Fibroblast of the conjunctiva (primary cell): Measurements from ENCODE around the gene MAD1L1.

Experiments
- DNase-seq: peaks from one replicate; pipeline ENCODE4 v3.0.0-alpha.2; 2010; ENCODE audit warnings: low read depth

The MAD1L1 gene

DNA sequence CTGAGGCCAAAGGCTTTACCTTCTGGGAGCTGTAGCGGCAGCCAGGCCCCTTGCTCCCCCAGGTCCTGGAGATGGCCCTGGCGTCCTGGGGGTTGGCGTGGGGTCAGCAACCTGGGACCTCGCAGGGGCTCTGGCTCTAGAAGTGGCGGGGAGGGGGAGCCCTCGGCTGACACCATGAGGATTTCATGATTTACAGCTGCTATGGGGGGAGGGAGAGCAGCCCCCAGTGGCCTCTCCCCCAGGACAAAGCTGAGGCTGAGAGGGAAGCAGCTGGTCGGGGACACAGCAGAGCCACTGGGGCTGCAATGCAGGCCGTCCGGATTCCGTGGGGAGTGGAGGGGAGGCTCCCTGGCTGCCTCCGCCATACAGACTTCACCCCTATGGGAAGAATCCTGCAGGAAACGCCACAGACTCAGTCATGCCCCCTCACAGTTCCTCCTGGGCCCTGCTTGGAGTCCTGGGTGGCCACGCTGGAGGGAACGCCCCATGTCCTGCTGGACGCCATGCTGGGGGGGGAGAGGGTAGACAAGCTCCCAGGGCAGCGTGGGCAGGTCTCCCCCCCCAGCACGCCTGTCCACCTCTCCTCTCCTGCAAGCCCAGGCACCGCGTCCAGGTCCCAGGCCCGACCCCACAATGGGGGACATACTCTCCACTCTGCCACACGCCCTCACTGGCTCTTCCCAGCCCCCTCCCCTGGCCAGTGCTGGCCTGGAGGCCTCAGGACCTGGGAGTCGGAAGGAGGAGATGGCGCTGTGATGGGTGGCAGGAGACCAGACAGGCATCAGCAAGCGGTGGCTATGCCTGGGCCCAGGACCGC, 319.1 kb downstream of the MAD1L1 start:
- DNase-seq: no peak

DNA sequence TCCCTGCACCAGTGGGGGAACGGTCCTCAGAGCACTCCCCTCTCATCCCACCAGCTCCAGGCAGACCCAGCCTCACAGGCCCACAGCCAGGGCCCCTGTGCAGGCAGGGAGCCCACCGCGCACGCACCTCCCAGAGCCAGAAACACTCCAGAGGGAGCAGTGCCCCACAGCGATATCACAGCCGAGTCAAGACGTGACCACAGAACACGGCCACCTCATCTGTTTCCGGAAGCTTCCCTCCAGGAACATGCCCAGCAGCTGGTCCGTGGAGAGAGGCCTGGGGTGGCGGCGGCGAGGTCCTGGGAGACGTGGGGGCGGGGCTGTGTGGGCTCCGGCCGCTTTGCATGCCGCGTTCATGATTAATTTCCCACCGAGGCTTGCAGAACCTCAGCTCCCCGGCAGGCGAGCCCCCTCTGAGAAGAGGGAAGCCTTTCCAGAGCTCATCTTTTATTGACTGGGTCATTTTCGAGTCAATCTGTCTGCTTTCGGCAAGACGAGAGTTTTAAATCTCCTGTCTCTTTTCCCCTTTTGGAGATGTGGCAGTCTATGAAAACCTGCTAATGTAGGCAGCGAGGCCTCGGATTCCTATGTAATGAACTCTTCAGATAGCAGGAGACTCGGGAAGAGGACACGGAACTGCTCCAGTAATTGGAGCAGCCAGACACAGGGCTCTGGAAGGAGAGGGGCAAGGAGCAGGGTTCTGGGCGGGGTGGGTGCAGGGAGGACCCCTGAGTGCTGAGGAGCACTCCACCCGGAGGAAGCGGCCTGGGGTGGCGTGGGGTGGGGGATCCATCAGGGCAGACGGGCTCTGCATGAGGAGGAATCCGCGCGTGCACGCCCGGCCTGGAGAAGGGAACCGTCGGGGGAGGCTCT, 319.9 kb downstream of the MAD1L1 start:
- peak; percentile 18 for DNase-seq

DNA sequence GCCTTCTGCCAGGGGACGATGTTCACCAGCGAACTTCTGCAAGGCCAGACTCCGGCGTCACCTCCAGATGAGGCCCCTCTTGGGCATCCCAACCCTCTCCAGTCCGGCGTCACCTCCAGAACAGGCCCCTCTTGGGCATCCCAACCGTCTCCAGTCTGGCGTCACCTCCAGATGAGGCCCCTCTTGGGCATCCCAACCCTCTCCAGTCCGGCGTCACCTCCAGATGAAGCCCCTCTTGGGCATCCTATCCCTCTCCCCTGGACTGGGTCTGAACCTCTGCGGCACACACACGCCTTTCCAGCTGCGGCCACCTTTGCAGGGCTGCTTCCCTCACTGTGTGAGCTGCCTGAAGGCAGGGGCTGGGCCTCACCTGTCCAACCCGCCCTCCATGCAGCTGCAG, 321.2 kb downstream of the MAD1L1 start:
- no peak for DNase-seq

DNA sequence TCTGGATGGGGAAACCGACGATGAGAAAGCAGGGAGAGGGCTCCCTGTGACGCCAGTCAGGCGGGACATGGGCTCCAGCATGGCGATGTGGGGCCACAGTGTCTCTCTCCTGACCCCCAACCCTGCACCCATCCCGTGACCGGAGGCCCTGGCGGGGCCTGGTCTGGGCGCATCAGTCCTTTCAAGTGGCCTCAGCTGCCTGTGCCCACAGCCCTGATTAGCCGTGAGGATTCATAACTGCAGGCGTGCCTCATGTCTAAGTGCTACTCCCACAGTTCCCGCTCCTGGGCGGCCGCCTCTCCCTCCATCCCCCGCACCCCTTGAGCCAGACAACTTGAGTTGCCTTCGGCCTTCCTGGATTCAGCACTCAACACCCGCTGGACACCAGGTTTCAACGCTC, 321.9 kb downstream of the MAD1L1 start:
- no peak for DNase-seq

DNA sequence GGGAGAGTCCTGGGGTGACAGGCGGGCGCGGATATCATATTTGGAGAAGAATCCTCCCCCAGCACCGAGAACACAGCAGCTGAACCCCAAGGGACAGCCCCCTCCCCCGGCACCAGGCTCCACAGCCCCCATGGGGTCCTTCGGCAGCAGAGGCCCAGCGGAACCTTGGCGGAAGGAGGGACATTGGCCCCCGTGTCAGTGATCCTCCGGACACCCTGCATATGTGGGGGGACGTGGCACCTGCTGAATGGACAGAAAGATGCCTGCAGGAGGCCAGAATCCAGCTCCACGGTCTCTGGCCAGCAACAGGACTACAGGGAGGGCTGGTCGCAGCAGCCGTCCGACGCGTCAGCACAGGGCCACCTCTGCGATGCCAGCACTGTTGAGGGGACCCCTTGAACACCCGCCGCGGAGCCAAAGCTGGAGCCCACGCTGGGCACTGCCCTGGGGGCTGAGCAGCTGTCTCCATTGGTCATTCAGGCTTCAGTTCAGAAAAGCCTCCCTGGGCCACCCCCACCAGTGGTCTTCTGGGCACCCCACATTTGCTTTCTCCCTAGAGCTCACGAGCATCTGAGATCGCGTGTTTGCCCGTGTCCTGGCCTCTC, 322.6 kb downstream of the MAD1L1 start:
- no peak for DNase-seq

DNA sequence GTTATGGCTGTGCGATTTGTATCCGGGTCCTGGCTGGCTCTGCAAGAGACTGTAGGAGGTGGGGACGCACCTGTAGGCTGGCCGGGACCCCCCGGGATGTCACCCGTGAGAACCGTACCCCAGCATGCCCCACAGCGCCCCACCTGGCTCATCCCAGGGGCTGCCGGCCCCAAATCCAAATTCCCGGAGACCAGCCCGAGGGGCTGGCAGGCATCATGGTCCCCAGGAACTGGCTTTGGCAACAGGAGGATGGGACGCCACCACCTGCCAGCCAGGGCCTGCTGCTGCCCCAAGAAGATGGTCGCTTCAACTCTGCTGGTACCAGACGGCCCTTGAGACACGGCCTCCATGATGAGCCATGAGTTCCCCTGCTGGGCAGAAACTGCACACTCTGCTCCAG, 323.3 kb downstream of the MAD1L1 start:
- DNase-seq: no peak

DNA sequence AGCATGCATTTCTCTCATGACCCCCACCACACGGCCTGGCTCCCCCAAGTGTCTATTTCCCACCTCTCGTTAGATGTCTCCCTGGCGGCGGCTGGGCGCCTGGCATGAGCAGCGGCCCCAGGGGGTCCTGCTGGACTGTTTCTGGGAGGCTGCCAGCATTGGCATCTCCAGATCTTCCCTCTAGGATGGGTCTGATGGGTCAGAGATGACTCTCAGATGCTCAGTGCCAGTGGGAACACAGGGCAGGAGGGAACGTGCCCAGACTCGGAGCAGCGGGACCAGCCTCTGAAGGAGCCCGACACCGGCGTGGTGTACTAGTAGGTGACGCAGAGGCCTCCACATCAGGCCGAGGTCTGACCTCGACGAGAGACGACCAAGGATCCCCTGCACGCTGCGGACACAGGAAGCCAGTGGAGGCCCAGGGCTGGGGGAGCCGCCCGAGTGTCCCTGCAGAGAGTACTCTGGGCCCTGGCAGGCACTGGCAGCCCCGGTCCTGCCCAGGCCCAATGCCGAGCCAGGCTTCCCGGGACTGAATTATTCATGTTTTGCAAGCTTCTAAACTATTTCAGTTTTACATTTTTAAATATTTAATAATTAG, 323.8 kb downstream of the MAD1L1 start:
- DNase-seq: no peak

DNA sequence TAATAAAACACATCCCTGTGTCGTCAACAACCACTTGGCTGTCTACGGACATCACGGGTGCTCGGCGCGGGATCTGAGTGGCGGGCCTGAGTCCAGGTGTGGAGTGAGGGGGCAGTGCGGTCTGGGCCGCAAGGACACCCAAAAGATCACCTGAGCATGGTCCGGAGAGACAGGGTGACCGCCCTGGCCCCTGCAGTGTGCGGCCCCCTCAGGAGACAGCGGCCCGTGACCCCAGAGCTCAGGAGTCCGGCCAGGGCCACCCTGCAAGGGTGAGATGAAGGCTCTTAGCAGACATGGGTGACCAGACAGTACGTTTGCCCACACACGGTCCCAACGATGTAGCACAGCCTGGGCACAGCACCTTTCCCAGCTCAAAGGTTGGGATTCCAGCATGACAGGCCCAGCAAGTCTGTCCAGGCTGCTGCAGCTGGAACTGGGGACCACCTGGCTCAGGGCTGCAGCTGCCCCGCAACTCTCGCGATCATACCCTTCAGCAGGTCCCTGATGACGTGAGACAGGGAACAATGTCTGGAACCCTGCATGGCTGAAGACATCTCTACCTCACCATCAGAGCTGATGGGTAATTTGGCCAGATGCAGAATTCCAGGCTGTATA, 324.9 kb downstream of the MAD1L1 start:
- no peak for DNase-seq

DNA sequence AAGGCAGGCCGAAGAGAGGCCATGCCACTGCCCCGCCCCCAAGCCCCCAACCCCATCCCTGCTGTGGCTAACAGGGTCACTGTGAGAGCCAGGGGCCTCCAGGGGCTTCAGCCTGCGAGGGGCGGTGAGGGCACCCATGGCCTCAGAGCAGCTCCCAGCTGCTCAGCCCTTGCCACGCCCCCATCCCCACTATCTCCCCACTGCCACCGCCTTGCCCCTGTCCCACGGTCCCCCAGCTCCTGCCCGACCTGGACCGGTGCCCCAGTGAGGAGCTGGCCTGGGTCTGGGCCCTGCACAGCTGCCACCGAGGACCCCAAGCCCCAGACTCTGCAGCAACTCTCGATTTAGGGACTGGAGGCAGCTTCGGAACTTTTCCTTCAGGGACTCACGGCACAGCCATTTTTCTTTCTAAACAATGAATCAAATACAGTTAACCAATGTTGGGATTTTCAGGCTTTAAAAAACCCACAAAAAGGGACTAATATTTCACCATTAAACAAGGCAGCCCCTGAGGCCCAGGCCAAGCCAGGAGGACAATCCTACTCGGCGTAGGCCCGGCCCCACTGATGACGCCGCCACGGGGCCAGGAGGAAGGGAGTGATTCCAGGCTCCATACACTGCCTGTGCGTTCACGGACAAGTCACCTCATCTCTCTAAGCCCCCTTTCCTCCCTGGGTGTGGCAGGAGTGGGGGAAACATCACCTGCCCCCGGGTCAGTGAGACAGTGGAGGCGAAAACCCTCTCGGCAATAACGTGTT, 325.6 kb downstream of the MAD1L1 start:
- no peak for DNase-seq

DNA sequence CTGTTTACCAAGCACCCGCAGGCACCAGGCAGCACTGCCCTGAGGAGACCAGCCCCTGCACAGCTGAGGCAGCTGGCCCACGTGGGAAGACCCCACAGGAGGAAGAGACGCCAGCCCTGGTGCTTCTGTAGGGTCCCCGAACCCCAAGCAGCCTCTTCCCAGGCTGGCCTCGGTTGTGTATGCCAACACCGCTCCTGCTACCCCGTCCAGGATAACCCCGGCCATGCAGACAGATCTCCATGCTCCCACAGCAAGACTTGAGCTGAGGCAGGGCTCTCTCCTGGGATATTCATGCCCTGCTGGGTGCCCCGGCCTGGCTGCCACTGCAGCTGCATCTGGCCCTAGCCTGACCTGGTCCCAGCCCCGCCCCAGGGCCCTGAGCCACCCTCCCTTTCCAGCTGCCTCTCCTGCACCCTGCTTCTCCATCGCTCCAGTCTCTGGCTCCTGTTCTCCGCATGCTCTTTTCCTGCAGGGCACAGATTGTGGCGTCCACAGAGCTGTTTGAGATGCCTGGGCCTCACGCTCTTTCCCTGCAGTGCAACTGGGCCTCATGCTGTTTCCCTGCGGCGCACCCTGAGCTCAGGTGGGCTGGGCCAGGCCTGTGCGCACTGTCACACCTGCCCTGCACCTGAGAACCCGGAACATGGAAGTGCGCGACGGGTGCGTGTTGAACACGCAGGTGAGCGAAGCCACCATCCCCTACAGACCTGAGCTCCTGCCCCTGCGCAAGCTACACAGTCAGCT, 326.5 kb downstream of the MAD1L1 start:
- no peak for DNase-seq

DNA sequence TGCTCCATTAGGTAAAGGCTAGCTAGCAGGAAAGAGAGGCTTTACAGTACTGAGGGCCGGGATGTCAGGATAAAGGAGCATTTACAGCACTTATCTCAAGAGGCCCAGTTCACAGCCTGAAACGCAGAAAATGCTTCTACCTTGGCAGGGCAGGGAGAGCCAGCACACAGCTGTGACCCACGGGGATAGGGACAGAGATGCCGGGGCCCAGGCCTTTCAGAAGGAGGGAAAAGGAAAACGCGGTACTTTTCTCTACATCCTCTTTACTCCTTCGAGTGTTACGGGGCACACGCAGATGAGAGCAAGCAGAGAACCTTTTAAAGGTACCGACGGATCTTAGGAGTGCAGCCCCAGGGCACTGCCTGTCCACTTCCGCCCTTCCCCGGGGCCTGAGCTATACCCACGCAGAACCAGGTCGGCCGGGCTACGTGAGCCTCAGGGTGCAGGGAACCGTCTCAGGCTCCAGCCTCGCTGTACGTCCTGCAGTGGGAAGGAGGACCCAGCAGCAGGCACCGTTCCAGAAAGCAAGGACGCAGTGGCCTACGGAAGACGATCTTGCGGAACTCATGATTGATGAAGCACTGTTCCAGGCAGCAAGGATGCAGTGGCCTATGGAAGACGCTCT, 330.4 kb downstream of the MAD1L1 start:
- DNase-seq: no peak

DNA sequence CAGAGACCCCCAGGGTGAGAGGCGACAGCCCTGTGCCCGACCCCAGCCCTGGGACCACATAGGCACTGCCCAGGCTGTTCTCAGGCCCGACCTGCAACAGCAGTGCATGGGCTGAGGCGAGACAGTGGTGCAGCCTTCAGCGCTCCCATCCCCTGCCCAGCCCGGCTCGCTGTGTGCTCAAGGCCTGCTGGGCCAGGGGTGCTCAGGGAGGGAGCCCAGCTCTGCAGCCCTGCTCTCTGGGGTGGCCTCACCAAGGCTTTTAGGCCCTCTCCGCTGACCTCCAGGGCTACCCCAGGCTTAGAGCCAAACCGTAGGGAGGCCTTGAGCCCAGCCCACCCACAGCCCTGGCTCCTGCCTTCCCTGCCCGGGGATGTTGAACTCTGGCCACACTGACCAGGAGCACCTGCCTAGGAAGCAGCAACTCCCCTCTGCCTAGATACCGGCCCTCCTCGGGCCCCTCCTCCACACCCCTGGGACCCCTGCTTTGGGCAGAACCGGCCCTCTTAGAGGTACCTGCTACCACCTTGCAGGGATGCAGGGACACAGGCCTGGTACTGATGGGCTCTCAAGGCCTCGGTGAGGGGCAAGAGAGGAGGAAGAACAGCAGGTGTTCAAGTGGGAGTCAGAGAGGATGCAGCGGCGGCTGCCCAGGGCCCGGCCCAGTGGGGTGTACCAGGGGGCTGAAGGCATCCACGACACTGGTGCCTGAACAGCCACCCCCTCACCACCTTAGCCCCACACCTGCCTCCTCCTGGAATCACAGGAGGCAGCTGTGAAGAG, 331.1 kb downstream of the MAD1L1 start:
- DNase-seq: no peak

DNA sequence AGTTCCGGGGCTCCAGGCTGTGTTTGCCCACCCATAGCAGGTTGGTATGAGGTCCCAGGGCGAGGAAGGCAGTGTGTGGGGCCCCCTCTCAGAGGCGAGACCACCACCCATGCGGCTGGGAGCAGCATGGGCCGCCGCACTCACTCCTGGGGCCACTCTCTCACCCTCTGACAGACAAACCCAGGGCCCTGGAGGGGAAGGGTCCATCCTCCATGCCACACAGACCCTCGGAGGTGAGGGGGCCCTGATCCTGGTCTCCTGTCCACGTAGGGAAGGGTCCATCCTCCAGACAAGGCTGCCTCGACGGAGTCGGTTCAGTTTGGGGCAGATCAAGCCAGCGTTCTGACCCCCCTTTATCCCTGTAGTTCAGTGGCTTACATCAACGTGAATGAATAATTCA, 331.9 kb downstream of the MAD1L1 start:
- DNase-seq: no peak

DNA sequence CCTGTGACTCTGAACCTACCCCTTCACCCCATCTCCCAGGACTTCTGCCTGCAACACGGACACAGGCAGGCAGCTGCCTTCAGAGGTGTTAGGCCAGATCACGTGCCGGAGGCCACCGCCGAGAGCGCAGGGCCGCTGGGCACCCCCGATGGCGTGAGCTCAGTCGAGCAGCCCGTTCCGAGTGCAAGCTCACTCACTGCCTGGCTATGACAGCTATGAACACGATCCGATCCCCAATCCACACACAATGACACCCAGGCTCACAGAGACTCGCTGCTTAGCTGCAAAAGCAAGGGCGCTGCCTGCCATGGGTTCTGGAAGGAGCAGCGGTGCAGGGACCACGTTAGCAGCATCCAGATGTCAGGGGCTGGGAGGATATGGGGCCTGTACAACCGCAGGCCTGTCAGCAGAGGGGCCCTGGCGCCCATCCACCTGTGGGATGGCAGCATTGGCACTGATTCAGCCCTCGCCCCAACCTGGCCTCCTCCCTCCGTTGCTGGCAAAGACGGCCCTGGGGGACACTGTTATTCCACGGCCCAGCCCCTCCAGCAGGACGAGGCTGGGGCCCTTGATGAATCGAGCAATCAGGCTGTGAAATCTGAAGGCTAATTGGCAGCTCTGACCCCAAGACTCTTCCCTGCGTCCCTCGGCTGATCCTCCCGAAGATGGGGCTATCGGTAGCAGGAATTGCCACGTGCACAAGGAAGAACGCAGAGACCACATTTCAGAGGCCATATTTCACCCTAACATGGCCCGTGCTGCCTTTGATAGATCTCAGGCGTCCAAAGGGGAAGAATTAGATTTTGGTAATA, 332.6 kb downstream of the MAD1L1 start:
- no peak for DNase-seq

DNA sequence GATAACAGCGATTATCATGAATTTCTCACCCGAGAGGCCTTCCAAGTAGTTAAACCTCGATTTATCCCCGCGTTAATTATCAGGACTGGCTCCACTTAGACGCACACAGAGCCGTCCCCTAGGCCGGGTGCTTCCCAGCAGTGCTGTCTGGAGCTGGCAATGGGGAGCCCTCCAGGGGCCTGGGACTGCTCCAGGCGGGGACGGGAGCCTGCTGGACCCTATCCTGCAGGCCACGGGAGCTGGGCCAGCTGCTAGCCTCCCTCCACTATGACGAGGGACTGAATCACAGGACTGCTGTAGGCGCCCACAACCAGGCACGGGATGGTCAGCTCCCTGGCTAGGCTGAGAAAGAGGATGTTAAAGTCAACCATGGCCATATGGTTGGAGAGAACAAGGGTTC, 333.5 kb downstream of the MAD1L1 start:
- DNase-seq: no peak

DNA sequence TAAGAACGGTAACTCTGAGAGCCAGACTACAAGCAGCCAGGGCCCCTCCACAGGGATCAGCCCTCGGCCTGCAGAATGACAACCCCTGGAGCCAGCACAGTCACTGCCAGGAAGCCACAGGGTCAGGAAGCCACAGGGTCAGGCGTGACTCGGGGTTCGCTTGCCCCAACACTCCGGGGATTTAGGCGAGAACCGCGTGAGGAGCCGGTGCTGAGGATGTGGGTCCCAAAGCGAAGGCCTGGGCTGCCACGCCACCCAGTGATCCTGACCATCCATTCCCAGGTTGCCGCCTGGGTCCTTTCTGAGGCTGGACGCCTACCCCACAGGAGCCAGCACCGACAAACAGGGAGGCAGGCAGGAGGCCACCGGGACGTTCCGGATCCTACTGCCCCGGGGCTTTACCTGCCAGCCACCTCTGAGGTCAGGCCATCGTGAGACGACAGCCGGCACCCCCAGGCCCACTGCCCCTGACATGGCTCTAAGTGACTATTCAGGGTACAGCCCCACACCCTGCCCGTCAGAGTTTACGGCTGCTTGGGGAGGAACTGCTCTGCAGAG, 334.0 kb downstream of the MAD1L1 start:
- no peak for DNase-seq

DNA sequence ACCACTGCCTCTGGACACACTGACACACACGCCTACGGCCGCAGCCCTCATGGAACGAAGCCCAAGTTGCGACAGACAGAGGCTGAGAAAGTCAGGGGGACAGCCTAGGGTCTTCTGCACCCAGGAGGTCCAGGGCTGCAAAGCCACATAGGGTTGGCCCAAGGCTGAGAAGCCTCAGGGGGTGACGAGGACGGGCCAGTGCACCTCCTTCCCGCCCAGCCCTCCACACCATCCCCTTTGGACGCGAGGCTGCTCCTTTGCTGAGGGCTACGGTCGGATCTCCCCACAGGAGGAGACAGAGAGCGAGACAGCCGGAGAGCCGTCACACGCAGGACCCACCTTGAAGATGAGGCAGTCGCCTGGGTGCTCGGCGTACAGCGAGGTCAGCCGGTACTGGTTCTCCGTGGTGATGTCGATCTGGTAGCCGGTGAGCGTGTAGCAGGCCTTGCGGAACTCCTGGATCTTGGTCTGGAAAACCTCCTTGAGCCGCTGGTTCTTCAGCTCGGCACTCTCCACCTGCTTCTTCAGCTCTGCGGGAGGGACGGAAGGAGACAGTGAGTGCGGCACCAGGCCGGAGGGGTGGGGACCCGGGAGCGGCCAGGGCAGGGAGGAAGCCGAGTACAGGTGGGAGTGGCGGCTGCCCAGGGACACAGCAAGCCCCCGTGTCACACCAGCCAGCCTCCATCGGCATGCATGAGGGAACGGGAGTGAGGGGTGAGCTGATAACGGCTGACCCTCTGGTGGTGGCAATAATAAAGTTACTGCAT, 334.7 kb downstream of the MAD1L1 start:
- DNase-seq: no peak
